Epithelial cell of proximal tubule (primary cell): Measurements from ENCODE around the gene BARHL2. TPM values are rescaled to one million over a fixed set of nuclear protein-coding genes. Genes with fewer than 3 reads are reported as not detected.

Source experiments
- DNase-seq: peaks from one replicate; pipeline ENCODE4 v3.0.0-alpha.2; 2011; ENCODE audit warnings: low read depth
- H3K4me3 ChIP-seq: 2 replicates; pipeline ENCODE4 v1.5.1; 2011; ENCODE audit warnings: low read depth, mild to moderate bottlenecking, low read length
- total RNA-seq: library from RNA; depleted of rRNA; stranded (reverse); fragments of >200 nt; gene quantifications from 2 replicates; pipeline ENCODE4 v1.2.3, GENCODE V29; 2015
- TF ChIP-seq, protein P1 (sequence below): conservative IDR thresholded peaks from 2 replicates; pipeline ENCODE4 v1.5.1; 2012; ENCODE audit warnings: low read depth, mild to moderate bottlenecking, low read length

BARHL2 gene
- total RNA-seq, 1 donor from 2014 or later: not detected

DNA sequence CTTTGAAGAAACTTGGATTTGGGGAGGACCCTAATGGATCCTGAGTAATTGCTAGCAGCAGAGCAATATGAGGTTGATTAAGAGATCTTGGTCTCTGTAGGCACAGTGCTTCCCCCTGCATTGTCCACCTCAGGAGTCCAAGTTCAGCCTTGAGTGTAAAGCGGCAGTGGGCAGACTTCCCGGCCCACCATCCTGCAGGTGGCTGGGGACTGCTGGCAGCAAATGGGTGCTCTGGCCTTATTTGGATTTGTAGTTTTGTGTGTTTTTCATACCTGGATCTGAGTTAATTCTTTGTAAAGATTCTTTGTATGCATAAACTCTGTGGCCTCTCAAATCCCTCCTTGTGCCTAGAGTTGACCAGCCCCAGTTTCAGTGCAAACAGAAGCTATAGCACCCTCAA, 7.6 kb downstream of the BARHL2 start:
- TF ChIP-seq, protein P1, sequence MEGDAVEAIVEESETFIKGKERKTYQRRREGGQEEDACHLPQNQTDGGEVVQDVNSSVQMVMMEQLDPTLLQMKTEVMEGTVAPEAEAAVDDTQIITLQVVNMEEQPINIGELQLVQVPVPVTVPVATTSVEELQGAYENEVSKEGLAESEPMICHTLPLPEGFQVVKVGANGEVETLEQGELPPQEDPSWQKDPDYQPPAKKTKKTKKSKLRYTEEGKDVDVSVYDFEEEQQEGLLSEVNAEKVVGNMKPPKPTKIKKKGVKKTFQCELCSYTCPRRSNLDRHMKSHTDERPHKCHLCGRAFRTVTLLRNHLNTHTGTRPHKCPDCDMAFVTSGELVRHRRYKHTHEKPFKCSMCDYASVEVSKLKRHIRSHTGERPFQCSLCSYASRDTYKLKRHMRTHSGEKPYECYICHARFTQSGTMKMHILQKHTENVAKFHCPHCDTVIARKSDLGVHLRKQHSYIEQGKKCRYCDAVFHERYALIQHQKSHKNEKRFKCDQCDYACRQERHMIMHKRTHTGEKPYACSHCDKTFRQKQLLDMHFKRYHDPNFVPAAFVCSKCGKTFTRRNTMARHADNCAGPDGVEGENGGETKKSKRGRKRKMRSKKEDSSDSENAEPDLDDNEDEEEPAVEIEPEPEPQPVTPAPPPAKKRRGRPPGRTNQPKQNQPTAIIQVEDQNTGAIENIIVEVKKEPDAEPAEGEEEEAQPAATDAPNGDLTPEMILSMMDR: no peak
- no peak for DNase-seq
- H3K4me3 ChIP-seq: no peak overlapping the region

DNA sequence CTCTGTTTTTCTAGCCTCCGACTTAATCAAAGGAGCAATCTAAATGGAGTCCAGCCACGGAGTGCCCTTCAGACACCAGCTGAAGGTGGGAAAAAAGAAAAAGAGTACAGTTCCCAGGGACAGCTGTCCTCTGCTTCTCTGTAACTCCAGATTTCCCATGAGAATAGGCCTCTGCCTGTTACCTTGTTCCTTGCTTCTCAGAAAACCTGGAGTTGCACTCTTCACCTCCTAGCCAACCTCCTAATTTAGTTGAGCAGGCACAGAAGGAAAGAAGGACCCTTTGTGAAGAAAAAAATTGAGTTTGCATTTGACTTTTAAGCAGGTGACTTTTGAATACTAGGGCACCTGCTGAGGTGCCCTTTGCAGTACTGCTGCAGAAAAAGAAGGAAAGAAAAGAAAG, 8.3 kb downstream of the BARHL2 start:
- no peak overlapping the region for H3K4me3 ChIP-seq
- DNase-seq: no peak
- TF ChIP-seq, protein P1: no peak

DNA sequence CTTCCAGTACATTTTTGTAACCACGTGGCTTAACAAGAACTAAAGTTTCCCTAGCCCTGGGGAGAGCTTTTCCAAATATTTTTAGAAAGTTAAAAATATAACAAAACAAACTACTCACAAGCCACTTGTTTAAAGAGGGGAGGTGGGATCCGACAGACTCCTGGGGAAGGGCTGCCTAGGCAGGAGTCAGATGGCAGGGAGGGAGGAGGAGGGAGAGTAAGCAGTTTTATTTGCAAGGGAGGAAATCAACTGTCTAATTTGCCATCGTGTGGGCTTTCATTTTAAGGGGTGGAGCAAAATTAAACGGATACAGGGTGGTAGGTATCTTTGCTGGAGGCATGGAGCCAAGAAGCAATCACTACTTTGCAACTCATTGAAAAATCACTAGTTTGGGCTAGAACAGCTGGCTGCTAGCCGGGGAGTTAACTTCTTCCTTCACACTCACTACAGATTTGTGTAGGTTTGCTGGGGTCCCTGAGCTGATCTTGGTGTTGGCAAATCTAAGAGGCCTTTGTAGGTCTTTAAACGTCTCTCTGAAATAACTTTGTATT, 8.8 kb downstream of the BARHL2 start:
- no peak for DNase-seq
- H3K4me3 ChIP-seq: no peak overlapping the region
- TF ChIP-seq, protein P1: no peak

DNA sequence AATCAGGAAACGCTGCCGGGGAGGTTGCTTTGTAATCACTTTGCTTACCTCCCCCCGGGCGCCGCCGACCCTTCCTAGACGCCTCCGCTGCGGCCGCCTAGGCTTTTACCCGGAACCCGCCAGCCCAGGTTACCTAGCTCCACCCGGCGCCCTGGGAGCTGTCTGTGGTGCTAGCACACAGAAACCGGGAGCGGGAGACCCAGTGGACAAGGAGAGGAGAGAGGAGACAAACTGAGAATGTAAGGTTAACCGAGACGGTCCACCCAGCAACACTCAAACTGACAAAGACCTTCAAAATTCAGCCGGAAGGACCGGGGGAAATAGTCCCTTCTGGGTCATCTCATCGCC, 9.8 kb downstream of the BARHL2 start:
- no peak for DNase-seq
- H3K4me3 ChIP-seq: peak overlapping the region; percentile 40

DNA sequence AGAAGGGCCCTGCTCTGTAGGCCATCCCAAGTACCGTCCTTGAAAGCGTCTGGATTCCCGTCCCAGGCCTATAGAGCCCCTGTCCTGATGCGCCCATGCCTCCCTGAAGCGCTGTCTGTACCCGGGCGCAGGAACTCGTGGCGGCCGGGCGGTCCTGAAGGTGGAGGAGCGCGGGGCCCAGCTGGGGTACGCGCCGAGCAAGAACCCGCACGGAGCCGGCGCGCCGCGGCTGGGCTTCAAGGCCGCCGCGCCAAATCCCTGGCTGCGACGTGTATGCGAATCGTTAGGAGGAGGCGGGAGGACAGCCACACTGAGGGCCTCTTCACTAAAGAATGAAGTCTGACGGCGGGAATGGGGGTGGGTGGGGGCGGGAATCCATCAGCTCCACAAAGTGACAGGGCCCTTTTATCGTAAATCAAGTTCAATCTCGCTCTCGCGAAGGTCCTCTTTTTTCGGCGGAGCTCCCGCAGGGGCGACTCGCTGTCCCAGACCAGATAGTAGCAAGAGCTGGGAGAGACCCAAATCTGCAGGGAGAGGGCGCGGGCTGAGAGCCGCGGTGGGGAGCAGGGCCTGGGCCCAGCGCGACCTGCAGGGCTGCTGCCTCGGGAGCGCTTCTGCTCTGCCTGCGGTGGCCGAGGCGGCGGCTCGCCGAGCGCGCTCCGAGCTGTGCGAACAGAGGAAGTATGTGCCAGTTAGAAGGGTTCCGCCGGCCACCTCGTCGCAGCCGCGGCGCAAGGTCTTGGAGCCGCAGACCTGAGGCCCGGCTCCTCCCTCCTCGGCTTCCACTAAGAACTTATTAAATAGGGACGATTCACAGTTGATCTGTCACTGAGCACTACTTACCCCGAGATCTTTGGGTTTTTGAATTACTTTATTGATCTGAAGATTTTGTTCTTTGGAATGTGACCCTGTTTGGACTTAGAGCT, 10.4 kb downstream of the BARHL2 start:
- no peak for DNase-seq
- peak overlapping the region; percentile 40 for H3K4me3 ChIP-seq
- TF ChIP-seq, protein P1: no peak

More for the DNA sequence above, 9.8 kb downstream of the BARHL2 start:
- TF ChIP-seq, protein P1: no peak

DNA sequence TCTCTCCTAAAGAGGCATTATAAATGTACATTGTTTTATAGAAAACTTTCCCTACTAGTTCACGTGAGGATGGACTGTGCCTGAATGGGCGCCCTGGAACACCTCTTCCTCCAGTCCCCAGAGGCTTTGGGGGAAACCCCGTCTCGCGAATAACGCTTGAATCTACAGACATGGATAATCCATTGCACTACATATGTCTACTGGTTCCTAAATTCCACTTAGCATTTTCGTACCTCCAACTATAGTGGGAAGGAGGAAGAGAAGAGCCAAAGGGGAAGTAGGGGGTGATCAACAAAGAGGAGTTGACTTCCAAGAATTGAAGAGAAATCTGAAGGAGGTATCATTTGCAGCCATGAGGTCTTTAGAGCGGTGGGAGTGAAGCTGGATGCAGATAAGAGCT, 11.1 kb downstream of the BARHL2 start:
- no peak overlapping the region for H3K4me3 ChIP-seq
- TF ChIP-seq, protein P1: no peak
- no peak for DNase-seq
